Parathyroid adenoma (tissue), 2 donors: ENCODE data around the gene GRID1.
"Not testable (repeated sequence)": the region's sequence is repeated elsewhere in the genome, so short reads cannot be mapped to it uniquely, and the experiment has no call there.

Experiments
- H2AFZ ChIP-seq: fragments of 300-600 bp; sonication (generic); one replicate; pipeline ENCODE4 v1.7.0; 2017; ENCODE audit warnings: antibody characterized with exemption, mild to moderate bottlenecking
- H3K27ac ChIP-seq: fragments of 300-600 bp; sonication (generic); one replicate; pipeline ENCODE4 v1.7.0; 2017
- H3K27me3 ChIP-seq: fragments of 300-600 bp; sonication (generic); one replicate; pipeline ENCODE4 v1.7.0; 2017; ENCODE audit warnings: low read length; ENCODE audit not compliant: control insufficient read depth, insufficient read depth
- H3K36me3 ChIP-seq: fragments of 300-600 bp; sonication (generic); one replicate; pipeline ENCODE4 v1.7.0; 2017; ENCODE audit warnings: low read length; ENCODE audit not compliant: control insufficient read depth, insufficient read depth
- H3K4me1 ChIP-seq: fragments of 300-600 bp; sonication (generic); one replicate; pipeline ENCODE4 v1.7.0; 2017; ENCODE audit warnings: control low read depth
- H3K4me2 ChIP-seq: fragments of 300-600 bp; sonication (generic); one replicate; pipeline ENCODE4 v1.7.0; 2017; ENCODE audit warnings: low read length
- H3K4me3 ChIP-seq: fragments of 300-600 bp; sonication (generic); one replicate; pipeline ENCODE4 v1.7.0; 2017; ENCODE audit warnings: low read depth, low read length
- H3K79me2 ChIP-seq: fragments of 300-600 bp; sonication (generic); one replicate; pipeline ENCODE4 v1.7.0; 2017; ENCODE audit warnings: control low read depth
- H3K9ac ChIP-seq: fragments of 300-600 bp; sonication (generic); one replicate; pipeline ENCODE4 v1.7.0; 2017; ENCODE audit warnings: mild to moderate bottlenecking
- H3K9me3 ChIP-seq: fragments of 300-600 bp; sonication (generic); one replicate; pipeline ENCODE4 v1.7.0; 2017; ENCODE audit warnings: low read length; ENCODE audit not compliant: control insufficient read depth
- TF ChIP-seq, protein P1 (sequence below): fragments of 300-600 bp; sonication (generic); IDR thresholded peaks from one replicate; pipeline ENCODE4 v1.7.0; 2017; ENCODE audit warnings: antibody characterized with exemption, mild to moderate bottlenecking
- donor health status: primary hyperparathyroidism.

The GRID1 gene

DNA sequence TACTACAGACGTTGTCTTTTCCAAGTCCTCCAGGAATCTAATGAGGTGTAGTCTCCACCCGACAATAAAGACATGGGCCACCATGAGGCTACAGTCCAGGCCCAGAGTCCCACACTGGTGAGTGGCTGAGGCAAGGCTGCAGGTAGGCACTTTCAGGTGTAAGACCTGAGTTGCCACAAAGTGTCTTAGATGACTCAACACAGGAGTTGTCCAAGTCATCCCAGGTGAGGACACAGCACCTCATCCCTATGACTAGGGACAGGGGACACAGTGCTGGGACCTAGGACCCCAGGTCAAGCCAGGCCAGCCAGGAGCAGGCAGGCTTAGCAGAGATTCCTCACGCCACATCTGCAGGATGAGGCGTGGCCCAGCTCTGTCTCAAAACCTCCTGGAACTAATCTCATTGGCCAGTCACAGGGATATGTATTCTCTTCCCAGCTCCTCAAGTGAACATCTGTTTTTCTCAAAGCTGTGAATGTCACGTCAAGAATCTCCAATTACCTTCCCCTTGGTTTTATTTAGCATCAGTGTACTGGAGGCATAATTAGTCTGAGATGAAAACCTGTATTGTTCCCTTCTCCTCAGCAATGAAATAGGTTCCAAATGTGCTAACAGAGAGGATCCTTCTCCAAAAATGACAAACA is 254.6 kb downstream of the GRID1 start:
- H3K27me3 ChIP-seq, result no peaks in the 10 kb centered on the region
- H3K4me3 ChIP-seq, result no peak overlapping the region
- no peaks in the 10 kb centered on the region for H3K9me3 ChIP-seq
- H3K36me3 ChIP-seq, result no peaks in the 10 kb centered on the region
- H3K27ac ChIP-seq, result no peak overlapping the region
- TF ChIP-seq, protein P1, sequence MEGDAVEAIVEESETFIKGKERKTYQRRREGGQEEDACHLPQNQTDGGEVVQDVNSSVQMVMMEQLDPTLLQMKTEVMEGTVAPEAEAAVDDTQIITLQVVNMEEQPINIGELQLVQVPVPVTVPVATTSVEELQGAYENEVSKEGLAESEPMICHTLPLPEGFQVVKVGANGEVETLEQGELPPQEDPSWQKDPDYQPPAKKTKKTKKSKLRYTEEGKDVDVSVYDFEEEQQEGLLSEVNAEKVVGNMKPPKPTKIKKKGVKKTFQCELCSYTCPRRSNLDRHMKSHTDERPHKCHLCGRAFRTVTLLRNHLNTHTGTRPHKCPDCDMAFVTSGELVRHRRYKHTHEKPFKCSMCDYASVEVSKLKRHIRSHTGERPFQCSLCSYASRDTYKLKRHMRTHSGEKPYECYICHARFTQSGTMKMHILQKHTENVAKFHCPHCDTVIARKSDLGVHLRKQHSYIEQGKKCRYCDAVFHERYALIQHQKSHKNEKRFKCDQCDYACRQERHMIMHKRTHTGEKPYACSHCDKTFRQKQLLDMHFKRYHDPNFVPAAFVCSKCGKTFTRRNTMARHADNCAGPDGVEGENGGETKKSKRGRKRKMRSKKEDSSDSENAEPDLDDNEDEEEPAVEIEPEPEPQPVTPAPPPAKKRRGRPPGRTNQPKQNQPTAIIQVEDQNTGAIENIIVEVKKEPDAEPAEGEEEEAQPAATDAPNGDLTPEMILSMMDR, result no peak
- no peaks in the 10 kb centered on the region for H3K4me1 ChIP-seq
- no peak overlapping the region for H3K4me2 ChIP-seq
- no peaks in the 10 kb centered on the region for H3K79me2 ChIP-seq
- no peak overlapping the region for H3K9ac ChIP-seq
- H2AFZ ChIP-seq, result no peak overlapping the region

DNA sequence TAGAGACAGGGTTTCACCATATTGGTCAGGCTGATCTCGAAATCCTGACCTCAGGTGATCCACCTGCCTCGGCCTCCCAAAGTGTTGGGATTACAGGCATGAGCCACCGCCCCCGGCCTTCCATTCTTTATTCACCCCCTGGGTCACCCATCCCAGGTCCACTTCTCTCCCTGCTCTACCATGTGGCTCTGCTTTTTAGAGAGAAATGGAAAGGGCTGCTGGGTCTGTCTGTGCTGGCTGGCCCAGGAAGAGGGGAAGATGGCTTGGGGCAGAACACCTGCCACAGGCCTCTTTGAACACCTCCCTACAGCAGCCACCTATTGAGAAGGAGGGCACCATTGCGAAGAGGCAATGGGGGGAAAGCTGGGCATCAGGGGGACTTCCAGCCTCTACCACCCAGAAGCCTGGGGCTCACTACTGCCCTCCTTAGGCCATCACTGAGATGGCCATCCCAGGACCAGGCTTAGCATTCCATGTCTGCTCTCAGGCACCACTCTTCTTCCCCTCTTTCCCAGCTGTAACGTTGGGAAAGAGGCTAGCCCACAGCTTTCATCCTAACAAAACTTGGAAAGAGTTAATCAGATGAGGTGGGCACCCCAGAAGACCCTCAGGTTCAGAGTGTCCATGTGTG is 256.3 kb downstream of the GRID1 start:
- H3K27me3 ChIP-seq, result no peaks in the 10 kb centered on the region
- no peaks in the 10 kb centered on the region for H3K36me3 ChIP-seq
- no peak overlapping the region for H3K9ac ChIP-seq
- no peaks in the 10 kb centered on the region for H3K79me2 ChIP-seq
- no peak overlapping the region for H2AFZ ChIP-seq
- no peak overlapping the region for H3K4me2 ChIP-seq
- H3K9me3 ChIP-seq, result no peaks in the 10 kb centered on the region
- no peak overlapping the region for H3K4me3 ChIP-seq
- TF ChIP-seq, protein P1, result no peak
- H3K27ac ChIP-seq, result no peak overlapping the region
- H3K4me1 ChIP-seq, result no peaks in the 10 kb centered on the region

DNA sequence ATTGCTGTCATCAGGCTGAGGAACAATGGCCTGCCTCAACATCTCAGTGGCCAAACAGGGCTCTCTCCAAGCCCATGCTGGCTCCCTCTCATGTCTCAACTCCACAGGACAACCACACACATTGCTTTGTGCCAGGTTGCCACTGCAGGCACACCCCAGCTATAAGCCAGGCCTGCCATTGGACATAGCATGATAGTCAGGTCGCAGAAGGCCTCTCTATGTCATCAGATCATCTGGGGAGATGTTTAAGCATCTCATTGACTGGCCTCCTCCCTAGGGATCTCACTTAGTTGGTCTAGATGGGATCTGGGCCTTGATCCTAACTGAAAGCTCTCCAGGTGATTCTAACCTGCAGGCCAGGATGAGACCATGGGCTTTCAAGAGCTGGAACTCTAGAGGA is 257.2 kb downstream of the GRID1 start:
- Histone ChIP-seq H3K27ac (no peak overlapping the region), H3K27me3 (no peaks in the 10 kb centered on the region), H3K4me1 (no peaks in the 10 kb centered on the region), H3K4me3 (no peak overlapping the region), H2AFZ (no peak overlapping the region), H3K79me2 (no peaks in the 10 kb centered on the region), H3K9me3 (no peaks in the 10 kb centered on the region), H3K4me2 (no peak overlapping the region), H3K36me3 (no peaks in the 10 kb centered on the region), H3K9ac (no peak overlapping the region)
- TF ChIP-seq, protein P1, result no peak

- Histone ChIP-seq H3K4me1 (no peaks in the 10 kb centered on the region), H3K79me2 (no peaks in the 10 kb centered on the region), H3K9me3 (no peaks in the 10 kb centered on the region), H3K27me3 (no peaks in the 10 kb centered on the region), H3K36me3 (no peaks in the 10 kb centered on the region), H3K4me2 (no peak overlapping the region), H3K27ac (no peak overlapping the region), H2AFZ (no peak overlapping the region), H3K9ac (no peak overlapping the region), H3K4me3 (no peak overlapping the region)
- TF ChIP-seq, protein P1, result no peak
Observed at GRCh38 chr10:86108696-86109095, 257.9 kb downstream of the GRID1 start.

GRCh38 chr10:86107611-86108310 is 258.8 kb downstream of the GRID1 start:
- H3K27me3 ChIP-seq, H3K9me3 ChIP-seq, H3K4me2 ChIP-seq, H3K79me2 ChIP-seq, H3K27ac ChIP-seq, H3K4me1 ChIP-seq, H3K36me3 ChIP-seq, H2AFZ ChIP-seq, H3K4me3 ChIP-seq, H3K9ac ChIP-seq: not testable (repeated sequence)
